Measurements from ENCODE around the gene KIF6.
A peak's percentile ranks its signal among the peaks of the same experiment; 100 is the strongest.

Gene KIF6

DNA sequence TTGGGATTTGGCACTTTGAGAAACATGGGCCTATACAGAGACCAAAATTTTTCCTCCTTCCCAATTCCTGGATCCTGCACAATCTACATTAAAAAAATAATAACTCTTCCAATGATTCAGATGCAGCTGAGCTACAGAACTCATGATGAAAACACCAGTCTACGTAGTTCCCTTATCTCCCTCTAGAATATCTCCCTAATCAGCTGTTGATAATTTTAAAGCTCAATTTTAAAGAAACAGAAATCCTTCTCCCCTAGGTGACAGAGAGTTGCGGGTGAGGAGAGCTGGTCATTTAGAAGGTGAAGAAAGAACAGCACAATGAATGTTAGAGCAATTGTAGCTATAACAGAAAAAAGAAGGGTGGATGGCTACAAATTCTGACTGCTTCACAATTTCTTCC is 227.1 kb downstream of the KIF6 start:
- no peak for TF ChIP-seq CTCF (IDR thresholded peaks at IDR 0.05; ENCODE audit: low read depth, low read length)
- DNase-seq (ENCODE audit: extremely low read depth, low read depth): no peak

DNA sequence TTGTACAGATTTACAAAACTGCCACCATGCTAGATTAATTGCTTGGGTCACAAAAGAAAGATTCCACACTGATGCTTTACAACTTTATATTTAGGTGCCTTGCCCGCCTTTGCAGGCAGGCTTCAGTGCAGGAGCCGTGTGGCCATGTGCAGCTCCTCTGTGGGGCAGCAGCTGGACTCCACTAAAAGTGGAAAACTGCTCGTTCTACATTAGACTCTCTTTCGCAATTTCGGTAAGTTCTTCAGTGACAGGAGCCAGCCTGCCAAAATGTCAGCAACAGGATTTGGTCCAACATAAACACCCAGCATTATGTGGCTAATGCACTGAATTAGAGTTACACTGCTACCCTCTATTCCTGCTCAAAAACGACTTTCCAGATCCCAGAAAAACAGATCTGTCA is 228.3 kb downstream of the KIF6 start:
- TF ChIP-seq CTCF (IDR thresholded peaks at IDR 0.05; ENCODE audit: low read depth, low read length): no peak; the same call in 1 of the 2 replicates
- peak; percentile 46 for DNase-seq (ENCODE audit: extremely low read depth, low read depth)

DNA sequence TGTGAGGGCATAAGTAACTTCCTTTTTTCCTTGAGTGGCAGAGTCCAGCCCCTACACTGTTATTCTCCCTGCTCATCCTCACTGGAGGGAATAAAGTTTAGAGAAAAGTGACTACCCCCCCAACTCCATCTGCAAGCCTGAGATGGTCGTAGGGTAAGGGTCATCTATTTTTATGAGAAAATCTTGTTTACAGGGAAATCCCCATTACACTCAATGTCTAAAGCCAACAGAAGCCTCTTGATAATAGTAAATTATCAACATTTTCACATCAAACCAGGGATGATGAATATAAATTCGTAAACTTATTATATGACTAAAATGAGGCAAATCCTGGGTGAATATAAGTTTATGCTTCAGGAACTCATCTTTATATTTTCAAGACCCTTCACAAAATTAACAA is 228.8 kb downstream of the KIF6 start:
- DNase-seq (ENCODE audit: extremely low read depth, low read depth): no peak
- TF ChIP-seq CTCF (IDR thresholded peaks at IDR 0.05; ENCODE audit: low read depth, low read length): no peak

GRCh38 chr6:39495640-39496039 is 229.6 kb downstream of the KIF6 start:
- no peak for TF ChIP-seq CTCF (IDR thresholded peaks at IDR 0.05; ENCODE audit: low read depth, low read length)
- DNase-seq (ENCODE audit: extremely low read depth, low read depth): no peak

DNA sequence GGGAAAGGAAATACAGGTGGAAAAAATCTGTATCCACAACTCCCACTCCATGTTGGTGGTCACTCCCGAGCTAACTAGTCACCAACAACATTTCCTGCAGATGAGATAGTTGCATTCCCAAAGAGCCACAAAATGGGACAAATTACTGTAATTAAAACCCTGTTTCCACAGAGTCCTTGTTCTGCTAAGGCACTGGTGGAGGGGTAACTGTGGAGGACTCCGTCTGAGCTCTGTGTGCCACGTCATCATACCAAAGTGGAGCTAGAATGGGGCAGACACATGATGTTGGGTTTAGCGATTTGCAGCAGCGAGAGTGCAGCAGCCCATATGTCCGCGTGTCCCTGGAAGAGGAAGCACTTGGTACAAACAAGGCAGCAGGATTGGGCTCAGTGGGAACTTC is 230.2 kb downstream of the KIF6 start:
- no peak; the same call in 1 of the 2 replicates for TF ChIP-seq CTCF (IDR thresholded peaks at IDR 0.05; ENCODE audit: low read depth, low read length)
- DNase-seq (ENCODE audit: extremely low read depth, low read depth): no peak

DNA sequence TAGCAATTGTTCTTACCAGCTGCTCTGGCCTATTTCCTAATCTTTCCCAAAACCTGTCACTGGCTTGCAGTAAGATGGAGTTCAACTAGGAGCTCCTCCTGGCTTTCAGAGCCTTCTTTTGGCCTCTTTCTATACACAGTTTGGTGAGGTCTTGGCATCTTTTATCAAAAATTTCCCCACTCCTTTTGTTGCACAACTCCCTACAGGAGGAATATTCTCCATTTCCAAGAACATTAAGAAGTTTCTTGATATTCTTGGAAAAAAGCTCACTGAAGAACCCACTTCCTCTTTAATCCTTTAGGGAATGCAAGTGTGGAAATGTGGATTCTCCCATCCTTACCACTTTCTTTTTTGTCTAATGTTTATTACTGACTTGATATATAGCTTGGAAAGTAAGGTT is 231.4 kb downstream of the KIF6 start:
- no peak for DNase-seq (ENCODE audit: extremely low read depth, low read depth)

GRCh38 chr6:39493174-39493573 is 232.0 kb downstream of the KIF6 start:
- no peak for DNase-seq (ENCODE audit: extremely low read depth, low read depth)
- TF ChIP-seq CTCF (IDR thresholded peaks at IDR 0.05; ENCODE audit: low read depth, low read length): no peak

More for the DNA sequence above, 231.4 kb downstream of the KIF6 start:
- TF ChIP-seq CTCF (IDR thresholded peaks at IDR 0.05; ENCODE audit: low read depth, low read length): peak; percentile 1

Measured in AG09319 (cell line).